ENCODE measurements around the gene DUS4L.

GRCh38 chr7:107580716-107581383 is 17.1 kb downstream of the DUS4L start:
- no peak for TF ChIP-seq YY1 (IDR thresholded peaks at IDR 0.05; ENCODE audit: insufficient read depth, insufficient read length)
- TF ChIP-seq SUZ12 (IDR thresholded peaks at IDR 0.05; ENCODE audit: extremely low read depth, insufficient read depth, insufficient read length): no peak

Measured in NT2/D1 (cell line).